ENCODE results near the gene GAB1.

DNA sequence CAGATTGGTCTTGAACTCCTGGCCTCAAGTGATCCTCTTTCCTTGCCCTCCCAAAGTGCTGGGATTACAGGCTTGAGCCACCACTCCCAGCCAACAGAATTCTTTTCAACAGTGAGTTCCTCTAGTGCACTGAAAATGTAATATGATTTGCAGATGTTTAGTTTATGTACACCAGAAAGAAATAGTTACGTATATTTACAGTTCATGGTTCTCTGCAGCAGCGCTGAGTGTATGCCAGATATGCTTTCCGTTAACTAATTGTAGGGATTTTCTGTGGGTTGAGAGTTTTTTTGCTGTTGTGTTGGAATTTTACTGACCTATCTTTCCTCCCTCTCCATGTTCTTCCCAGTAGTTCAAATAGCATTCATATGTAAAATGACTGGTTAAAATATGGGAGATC is 44.0 kb downstream of the GAB1 start:
- TF ChIP-seq POLR2A (IDR thresholded peaks at IDR 0.05) = no peak
- no peak for TF ChIP-seq POLR2AphosphoS5 (IDR thresholded peaks at IDR 0.05)
- TF ChIP-seq CTCF (IDR thresholded peaks at IDR 0.05) = no peak

All from upper lobe of left lung (tissue), 4 donors.